Measurements from ENCODE around the gene NAGLU. TPM values are rescaled to one million over a fixed set of nuclear protein-coding genes. Genes with fewer than 3 reads are reported as not detected.

NAGLU gene
- total and polyA plus RNA-seq, 7 experiments from 2014 or later: 6.6 to 27.1 (median 21.9) TPM

- intact Hi-C loops (cut with micrococcal nuclease): no loop called here
- DNase-seq (no peak), ATAC-seq (no peak)
- Histone ChIP-seq H3K27me3 (ENCODE audit: control insufficient read depth in 2 of 2, insufficient read depth in 2 of 2, low read length in 2 of 2) (no peaks in the 10 kb centered on the region), H3K9me3 (ENCODE audit: control insufficient read depth in 2 of 3, low read length in 3 of 3) (no peaks in the 10 kb centered on the region), H3K4me1 (ENCODE audit: control insufficient read depth in 2 of 2, insufficient read depth in 2 of 2, low read length in 2 of 2) (no peaks in the 10 kb centered on the region), H3K36me3 (ENCODE audit: control insufficient read depth in 2 of 3, insufficient read depth in 3 of 3, low read length in 3 of 3) (peaks cover 0 to 22% (median 8%) of the 10 kb centered on the region in 3 experiments), H3K4me3 (ENCODE audit: low read length) (no peak overlapping the region), H3K27ac (ENCODE audit: low read depth, low read length) (no peak overlapping the region)
- ChIA-PET CTCF (interaction anchor here (0.5 to 2.5 kb wide), 11 partner anchors 8 to 306 kb away, joined by 3 to 7 read pairs (median 5); no protein-coding TSS in a partner anchor), POLR2A (interaction anchor here (0.6 to 1.0 kb wide), 4 partner anchors 11 to 14 kb away, joined by 3 to 5 read pairs (median 4); no protein-coding TSS in a partner anchor)
- Mint-ChIP-seq H3K27me3 (peaks cover 0 to 4% (median 0%) of the 10 kb centered on the region in 5 donors), H3K9me3 (no peaks in the 10 kb centered on the region), H3K4me3 (no peak overlapping the region), H3K36me3 (peaks cover 0 to 16% (median 0%) of the 10 kb centered on the region in 5 donors), H3K4me1 (peaks cover 5 to 12% (median 5%) of the 10 kb centered on the region in 7 donors), H3K27ac (no peak overlapping the region)
Measured at GRCh38 chr17:42518755-42519545, 17.1 kb upstream of the NAGLU start.

GRCh38 chr17:42519546-42520491 lies 16.2 kb upstream of the NAGLU start:
- Histone ChIP-seq H3K4me1 (ENCODE audit: control insufficient read depth in 2 of 2, insufficient read depth in 2 of 2, low read length in 2 of 2) (no peaks in the 10 kb centered on the region), H3K27me3 (ENCODE audit: control insufficient read depth in 2 of 2, insufficient read depth in 2 of 2, low read length in 2 of 2) (no peaks in the 10 kb centered on the region), H3K36me3 (ENCODE audit: control insufficient read depth in 2 of 3, insufficient read depth in 3 of 3, low read length in 3 of 3) (peaks cover 0 to 19% (median 8%) of the 10 kb centered on the region in 3 experiments), H3K27ac (ENCODE audit: low read depth, low read length) (no peak overlapping the region), H3K4me3 (ENCODE audit: low read length) (no peak overlapping the region), H3K9me3 (ENCODE audit: control insufficient read depth in 2 of 3, low read length in 3 of 3) (no peaks in the 10 kb centered on the region)
- Mint-ChIP-seq H3K9me3 (no peaks in the 10 kb centered on the region), H3K27me3 (peaks cover 0 to 4% (median 0%) of the 10 kb centered on the region in 5 donors), H3K27ac (peak overlapping the region in 1 of 9 donors; percentile 8), H3K4me1 (peaks cover 5 to 14% (median 5%) of the 10 kb centered on the region in 7 donors), H3K36me3 (peaks cover 0 to 16% (median 0%) of the 10 kb centered on the region in 5 donors), H3K4me3 (no peak overlapping the region)
- ChIA-PET POLR2A (interaction anchor here (0.6 to 1.1 kb wide), 5 partner anchors 11 to 166 kb away, joined by 3 to 7 read pairs (median 3); no protein-coding TSS in a partner anchor), CTCF (interaction anchor here (1.6 to 2.0 kb wide), 3 partner anchors 58 to 92 kb away, joined by 5 to 8 read pairs (median 6); no protein-coding TSS in a partner anchor)
- DNase-seq (no peak), ATAC-seq (no peak)
- intact Hi-C loops (cut with micrococcal nuclease): no loop called here

- no peaks in the 10 kb centered on the region for H3K9me3 ChIP-seq (ENCODE audit: control insufficient read depth in 2 of 3, low read length in 3 of 3)
Measured at GRCh38 chr17:42520540-42520951, 15.5 kb upstream of the NAGLU start.

GRCh38 chr17:42521036-42521435 lies 15.0 kb upstream of the NAGLU start:
- Histone ChIP-seq H3K4me1 (ENCODE audit: control insufficient read depth in 2 of 2, insufficient read depth in 2 of 2, low read length in 2 of 2) (no peaks in the 10 kb centered on the region), H3K4me3 (ENCODE audit: low read length) (no peak overlapping the region), H3K9me3 (ENCODE audit: control insufficient read depth in 2 of 3, low read length in 3 of 3) (no peaks in the 10 kb centered on the region), H3K36me3 (ENCODE audit: control insufficient read depth in 2 of 3, insufficient read depth in 3 of 3, low read length in 3 of 3) (peaks cover 0 to 19% (median 8%) of the 10 kb centered on the region in 3 experiments), H3K27me3 (ENCODE audit: control insufficient read depth in 2 of 2, insufficient read depth in 2 of 2, low read length in 2 of 2) (no peaks in the 10 kb centered on the region), H3K27ac (ENCODE audit: low read depth, low read length) (no peak overlapping the region)
- DNase-seq: no peak
- no peak overlapping the region for H3K4me3 Mint-ChIP-seq
- H3K36me3 Mint-ChIP-seq: peaks cover 0 to 16% (median 0%) of the 10 kb centered on the region in 5 donors
- ChIA-PET CTCF (interaction anchor here (0.6 to 2.0 kb wide), 5 partner anchors 56 to 544 kb away, joined by 3 to 8 read pairs (median 3); no protein-coding TSS in a partner anchor), POLR2A (interaction anchor here (0.5 to 1.1 kb wide), 2 partner anchors 9 to 200 kb away, joined by 3 to 7 read pairs; no protein-coding TSS in a partner anchor)
- intact Hi-C loops (cut with micrococcal nuclease): no loop called here
- H3K9me3 Mint-ChIP-seq: no peaks in the 10 kb centered on the region
- peaks cover 5 to 14% (median 5%) of the 10 kb centered on the region in 7 donors for H3K4me1 Mint-ChIP-seq
- H3K27ac Mint-ChIP-seq: no peak overlapping the region
- peaks cover 0 to 4% (median 0%) of the 10 kb centered on the region in 5 donors for H3K27me3 Mint-ChIP-seq
- no peak for ATAC-seq

More at GRCh38 chr17:42520540-42520951, 15.5 kb upstream of the NAGLU start:
- DNase-seq (peak in 1 of 9 donors; percentile 12), ATAC-seq (no peak)
- Histone ChIP-seq H3K27me3 (ENCODE audit: control insufficient read depth in 2 of 2, insufficient read depth in 2 of 2, low read length in 2 of 2) (no peaks in the 10 kb centered on the region), H3K4me1 (ENCODE audit: control insufficient read depth in 2 of 2, insufficient read depth in 2 of 2, low read length in 2 of 2) (no peaks in the 10 kb centered on the region), H3K4me3 (ENCODE audit: low read length) (no peak overlapping the region), H3K27ac (ENCODE audit: low read depth, low read length) (no peak overlapping the region), H3K36me3 (ENCODE audit: control insufficient read depth in 2 of 3, insufficient read depth in 3 of 3, low read length in 3 of 3) (peaks cover 0 to 19% (median 8%) of the 10 kb centered on the region in 3 experiments)
- H3K4me1 Mint-ChIP-seq: peaks cover 5 to 14% (median 5%) of the 10 kb centered on the region in 7 donors
- peaks cover 0 to 4% (median 0%) of the 10 kb centered on the region in 5 donors for H3K27me3 Mint-ChIP-seq
- intact Hi-C loops (cut with micrococcal nuclease): no loop called here
- H3K36me3 Mint-ChIP-seq: peaks cover 0 to 16% (median 0%) of the 10 kb centered on the region in 5 donors
- ChIA-PET CTCF (interaction anchor here (0.6 to 2.0 kb wide), 7 partner anchors 55 to 543 kb away, joined by 3 to 8 read pairs (median 3); no protein-coding TSS in a partner anchor), POLR2A (interaction anchor here (0.5 to 1.1 kb wide), 3 partner anchors 10 to 200 kb away, joined by 3 to 7 read pairs (median 3); no protein-coding TSS in a partner anchor)
- H3K4me3 Mint-ChIP-seq: no peak overlapping the region
- H3K9me3 Mint-ChIP-seq: no peaks in the 10 kb centered on the region
- peak overlapping the region in 1 of 9 donors; percentile 8 for H3K27ac Mint-ChIP-seq

- H3K36me3 Mint-ChIP-seq: peaks cover 0 to 16% (median 0%) of the 10 kb centered on the region in 5 donors
- Histone ChIP-seq H3K27ac (ENCODE audit: low read depth, low read length) (no peak overlapping the region), H3K4me1 (ENCODE audit: control insufficient read depth in 2 of 2, insufficient read depth in 2 of 2, low read length in 2 of 2) (no peaks in the 10 kb centered on the region), H3K36me3 (ENCODE audit: control insufficient read depth in 2 of 3, insufficient read depth in 3 of 3, low read length in 3 of 3) (peaks cover 0 to 19% (median 8%) of the 10 kb centered on the region in 3 experiments), H3K27me3 (ENCODE audit: control insufficient read depth in 2 of 2, insufficient read depth in 2 of 2, low read length in 2 of 2) (no peaks in the 10 kb centered on the region), H3K9me3 (ENCODE audit: control insufficient read depth in 2 of 3, low read length in 3 of 3) (no peaks in the 10 kb centered on the region), H3K4me3 (ENCODE audit: low read length) (no peak overlapping the region)
- no peak overlapping the region for H3K27ac Mint-ChIP-seq
- peaks cover 5 to 14% (median 5%) of the 10 kb centered on the region in 7 donors for H3K4me1 Mint-ChIP-seq
- ChIA-PET POLR2A (no interaction called here), CTCF (interaction anchor here (2.0 kb wide), 1 partner anchor 94 kb away, joined by 8 read pairs; no protein-coding TSS in a partner anchor)
- H3K27me3 Mint-ChIP-seq: peaks cover 0 to 4% (median 0%) of the 10 kb centered on the region in 5 donors
- no peak overlapping the region for H3K4me3 Mint-ChIP-seq
- H3K9me3 Mint-ChIP-seq: no peaks in the 10 kb centered on the region
- DNase-seq: no peak
- intact Hi-C loops (cut with micrococcal nuclease): no loop called here
- no peak for ATAC-seq
Measured at GRCh38 chr17:42521666-42522262, 14.3 kb upstream of the NAGLU start.

All from naive thymus-derived CD4-positive, alpha-beta T cell (primary cell).